T follicular helper cell (primary cell): ENCODE measurements around the gene GALNT17.
"Not testable (repeated sequence)": the region's sequence is repeated elsewhere in the genome, so short reads cannot be mapped to it uniquely, and the experiment has no call there.

ENCODE experiments used
- DNase-seq: peaks from one replicate; pipeline ENCODE4 v3.0.0-alpha.2; 2020; ENCODE audit warnings: low read depth

Gene GALNT17

DNA sequence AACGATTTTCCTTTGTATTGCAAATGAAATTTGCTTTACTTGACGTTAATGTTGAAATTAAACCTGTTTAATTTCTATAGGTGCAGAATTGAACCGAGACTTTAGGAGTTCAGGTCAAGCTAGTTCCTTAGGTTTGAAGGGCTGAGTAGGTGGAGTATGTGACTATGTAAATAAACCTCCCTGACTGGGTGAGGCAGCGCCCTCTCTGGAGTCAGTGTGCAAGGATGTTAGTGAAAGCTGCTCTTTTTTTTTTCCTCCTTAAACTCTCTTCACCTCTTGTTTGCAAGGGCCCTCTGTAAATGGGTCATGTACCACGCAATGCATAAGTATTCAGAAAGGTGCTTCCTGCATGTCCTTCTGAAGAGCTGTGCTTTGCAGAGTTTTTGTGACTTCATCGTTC lies 33.8 kb downstream of the GALNT17 start:
- DNase-seq, result no peak

DNA sequence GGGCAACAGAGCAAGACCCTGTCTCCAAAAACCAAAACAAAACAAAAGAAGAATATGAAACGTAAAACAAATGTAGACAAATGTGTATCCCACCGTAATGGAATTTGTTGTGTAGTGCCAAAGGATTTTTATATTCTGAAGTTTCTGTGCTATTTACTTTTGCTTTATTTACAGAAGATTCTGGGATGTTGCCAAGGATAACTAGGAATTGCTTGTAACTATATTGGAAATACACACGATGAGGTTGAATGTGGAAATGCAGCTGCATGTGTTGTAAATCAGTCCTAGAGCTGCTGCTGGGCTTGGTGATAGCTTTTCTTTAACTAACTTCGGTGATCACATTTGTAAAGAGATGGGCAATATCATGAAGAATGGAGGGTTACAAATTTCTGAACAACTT lies 39.5 kb downstream of the GALNT17 start:
- DNase-seq, result no peak

DNA sequence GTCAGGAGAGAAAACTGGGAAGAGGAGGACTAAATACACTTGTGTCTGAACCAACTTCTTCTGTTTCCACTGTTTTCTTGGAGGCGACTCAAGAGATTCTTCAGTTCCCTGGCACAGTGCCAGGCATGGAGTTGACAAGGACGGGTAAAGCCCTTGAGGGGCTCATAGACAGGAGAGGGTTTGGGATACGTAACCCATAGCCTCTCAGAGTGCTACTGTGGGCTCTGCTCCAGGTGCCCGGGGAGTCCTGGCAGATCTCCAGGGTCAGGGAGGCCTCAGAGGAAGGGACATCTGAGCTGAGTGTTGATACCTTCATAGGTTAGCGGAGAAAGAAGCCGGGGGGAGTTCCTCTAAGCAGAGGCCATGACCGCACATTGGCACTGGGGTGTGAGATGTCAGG lies 42.0 kb downstream of the GALNT17 start:
- DNase-seq, result no peak

DNA sequence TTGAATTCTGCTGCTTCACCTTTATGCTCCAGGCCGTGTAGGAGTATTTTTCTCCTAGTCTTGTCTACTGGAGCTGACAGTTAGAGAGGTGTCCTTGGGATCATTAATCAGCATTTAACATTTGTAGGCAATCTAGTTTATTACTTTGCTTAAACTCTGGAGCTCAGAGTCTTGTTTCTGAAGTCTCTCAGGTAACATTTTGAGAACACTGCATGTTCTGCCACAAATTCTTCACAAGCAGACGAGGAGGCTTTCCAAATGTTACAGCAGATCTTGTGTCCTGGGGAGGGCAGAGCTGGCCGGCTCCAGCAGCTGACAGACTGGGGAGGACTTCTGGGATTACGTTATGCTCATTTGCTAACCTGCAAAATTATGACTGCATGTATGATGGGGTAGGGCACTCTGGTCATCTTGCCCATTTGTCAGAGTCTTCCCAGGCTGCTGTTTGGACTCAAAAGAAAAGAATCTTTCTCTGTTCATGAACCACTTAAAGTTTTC lies 50.5 kb downstream of the GALNT17 start:
- DNase-seq, result no peak

DNA sequence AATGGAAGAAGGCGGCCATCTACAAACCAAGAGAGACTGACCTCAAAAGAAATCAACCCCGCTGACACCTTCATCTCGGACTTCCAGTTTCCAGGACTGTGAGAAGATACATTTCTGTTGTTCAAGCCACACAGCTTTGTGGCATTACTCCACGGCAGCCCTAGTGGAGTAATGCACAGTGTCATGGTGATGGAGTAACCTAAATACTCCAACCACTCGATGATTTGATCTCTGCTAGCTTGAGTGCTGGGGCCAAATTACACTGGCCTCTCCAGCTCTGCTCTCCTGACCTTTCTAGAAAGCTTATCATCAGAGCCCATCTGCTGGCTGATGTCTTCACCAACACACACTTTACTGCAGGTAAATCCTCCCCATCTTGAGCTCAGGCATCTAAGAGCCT lies 52.2 kb downstream of the GALNT17 start:
- no peak for DNase-seq

GRCh38 chr7:71184609-71185008 lies 52.7 kb downstream of the GALNT17 start:
- no peak for DNase-seq

GRCh38 chr7:71186535-71187057 lies 54.7 kb downstream of the GALNT17 start:
- DNase-seq, result no peak

- DNase-seq, result no peak
Measured at GRCh38 chr7:71191771-71192170, 59.8 kb downstream of the GALNT17 start.

- DNase-seq, result no peak
Measured at GRCh38 chr7:71193099-71193810, 61.3 kb downstream of the GALNT17 start.

DNA sequence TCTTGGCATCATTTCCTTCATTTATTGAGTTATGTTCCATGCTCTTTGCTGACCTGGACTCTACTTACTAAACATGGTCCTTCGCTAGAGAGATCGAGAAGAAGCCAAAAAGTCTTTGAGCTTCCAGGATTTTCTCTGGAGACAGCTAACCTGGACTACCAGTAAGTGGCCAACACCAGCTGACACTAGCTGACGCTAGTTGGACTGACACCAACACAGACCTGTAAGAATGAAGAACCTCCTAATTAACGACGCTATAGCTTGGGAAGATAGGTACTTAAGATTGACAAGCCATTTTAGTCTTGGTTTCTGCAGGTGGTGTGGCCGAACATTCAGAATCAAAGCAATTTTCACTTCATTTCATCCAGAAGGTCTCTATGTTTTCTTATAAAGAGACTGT lies 66.4 kb downstream of the GALNT17 start:
- DNase-seq, result no peak

GRCh38 chr7:71198887-71199286 lies 66.9 kb downstream of the GALNT17 start:
- no peak for DNase-seq

GRCh38 chr7:71206184-71206583 lies 74.2 kb downstream of the GALNT17 start:
- no peak for DNase-seq

DNA sequence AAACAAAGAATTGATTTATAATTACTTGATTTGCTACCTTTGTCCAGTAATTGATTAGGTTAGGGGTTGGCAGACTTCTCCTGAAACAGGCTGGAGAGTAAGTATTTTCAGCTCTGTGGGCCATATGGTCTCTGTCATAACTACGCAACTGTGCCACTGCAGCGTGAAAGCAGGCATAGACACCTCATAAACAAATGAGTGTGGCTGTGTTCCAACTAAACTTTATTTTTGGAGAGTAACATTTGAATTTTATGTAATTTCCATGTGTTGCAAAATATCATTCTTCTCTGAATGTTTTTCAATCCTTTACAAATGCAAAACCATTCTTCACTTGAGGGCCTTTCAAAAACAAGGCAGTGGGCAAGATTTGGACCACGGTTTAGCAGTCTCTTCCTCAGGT lies 76.9 kb downstream of the GALNT17 start:
- no peak for DNase-seq

DNA sequence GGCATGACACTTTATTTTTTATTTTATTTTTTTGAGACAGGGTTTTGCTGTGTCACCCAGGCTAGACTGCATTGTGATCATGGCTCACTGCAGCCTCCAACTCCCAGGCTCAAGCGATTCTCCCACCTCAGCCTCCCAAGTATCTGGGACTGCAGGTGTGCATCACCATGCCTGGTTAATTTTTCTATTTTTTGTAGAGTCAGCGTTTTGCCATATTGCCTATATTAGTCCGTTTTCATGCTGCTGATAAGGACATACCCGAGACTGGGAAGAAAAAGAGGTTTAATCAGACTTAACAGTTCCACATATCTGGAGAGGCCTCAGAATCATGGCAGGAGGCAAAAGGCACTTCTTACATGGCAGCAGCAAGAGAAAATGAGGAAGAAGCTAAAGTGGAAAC lies 77.5 kb downstream of the GALNT17 start:
- not testable (repeated sequence) for DNase-seq

DNA sequence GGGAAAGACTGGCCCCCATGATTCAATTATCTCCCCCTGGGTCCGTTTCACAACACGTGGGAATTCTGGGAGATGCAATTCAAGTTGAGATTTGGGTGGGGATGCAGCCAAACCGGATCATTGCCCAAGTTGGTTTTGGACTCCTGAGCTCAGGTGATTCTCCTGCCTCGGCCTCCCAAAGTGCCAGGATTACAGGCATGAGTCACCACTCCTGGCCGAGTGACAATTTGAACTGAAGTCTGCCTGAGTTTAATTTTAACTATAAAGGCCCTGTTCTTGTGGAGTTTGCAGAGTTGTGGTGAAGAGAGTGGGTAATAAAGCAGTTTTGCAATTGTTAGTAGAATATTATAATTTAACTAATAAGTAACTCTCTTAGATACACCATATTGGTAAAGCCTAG lies 78.3 kb downstream of the GALNT17 start:
- DNase-seq, result no peak

- not testable (repeated sequence) for DNase-seq
Measured at GRCh38 chr7:71212433-71212832, 80.5 kb downstream of the GALNT17 start.

GRCh38 chr7:71216211-71216610 lies 84.3 kb downstream of the GALNT17 start:
- no peak for DNase-seq

- no peak for DNase-seq
Measured at GRCh38 chr7:71220210-71220695, 88.3 kb downstream of the GALNT17 start.

- no peak for DNase-seq
Measured at GRCh38 chr7:71221049-71221448, 89.1 kb downstream of the GALNT17 start.

- DNase-seq, result no peak
Measured at GRCh38 chr7:71221549-71221948, 89.6 kb downstream of the GALNT17 start.

DNA sequence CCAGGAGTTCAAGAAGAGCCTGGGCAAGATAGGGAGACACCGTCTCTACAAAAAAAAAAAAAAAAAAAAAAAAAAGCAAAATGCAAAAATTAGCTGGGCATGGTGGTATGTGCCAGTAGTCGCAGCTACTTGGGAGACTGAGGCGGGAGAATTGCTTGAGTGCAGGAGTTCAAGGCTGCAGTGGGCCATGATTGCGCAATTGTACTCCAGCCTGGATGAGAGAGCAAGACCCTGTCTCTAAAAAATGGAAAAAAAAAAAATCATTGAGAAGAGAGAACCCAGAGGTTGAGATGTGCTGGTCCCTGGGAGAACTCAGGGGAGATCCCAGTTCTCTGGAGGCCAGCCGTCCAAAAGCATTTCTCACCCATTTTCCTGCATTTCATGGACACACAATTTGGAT lies 95.2 kb downstream of the GALNT17 start:
- DNase-seq, result no peak

GRCh38 chr7:71229148-71229547 lies 97.2 kb downstream of the GALNT17 start:
- no peak for DNase-seq

- no peak for DNase-seq
Measured at GRCh38 chr7:71229699-71230098, 97.8 kb downstream of the GALNT17 start.

- no peak for DNase-seq
Measured at GRCh38 chr7:71235253-71235652, 103.3 kb downstream of the GALNT17 start.
